ENCODE data around the gene DHRS13. TPM values are rescaled to one million over a fixed set of nuclear protein-coding genes. Genes with fewer than 3 reads are reported as not detected.
"Not testable (repeated sequence)": the region's sequence is repeated elsewhere in the genome, so short reads cannot be mapped to it uniquely, and the experiment has no call there.

Gene DHRS13
- polyA plus RNA-seq, 3 donors = 3.7 to 4.5 (median 3.8) TPM

- Histone ChIP-seq H3K4me1 (ENCODE audit: control insufficient read depth in 1 of 2, insufficient read depth in 2 of 2, low read length in 2 of 2) (no peaks in the 10 kb centered on the region), H3K4me3 (replicated peaks in 1 of 3; ENCODE audit: low read depth in 2 of 3, low read length in 3 of 3) (no peak overlapping the region), H3K9me3 (replicated peaks in 1 of 2; ENCODE audit: control insufficient read depth in 1 of 2, insufficient read depth in 1 of 2, low read length in 2 of 2) (no peaks in the 10 kb centered on the region), H3K27ac (ENCODE audit: low read depth in 1 of 2, low read length in 2 of 2) (no peak overlapping the region), H4K20me1 (ENCODE audit: insufficient read depth, low read length) (peaks cover 51% of the 10 kb centered on the region), H3K9ac (ENCODE audit: insufficient read depth, low read length, poor library complexity, severe bottlenecking) (no peak overlapping the region), H3K79me2 (ENCODE audit: insufficient read depth, low read length) (no peaks in the 10 kb centered on the region), H3K36me3 (replicated peaks in 1 of 2; ENCODE audit: control insufficient read depth in 1 of 2, insufficient read depth in 2 of 2, low read length in 2 of 2) (peaks cover 54 to 62% of the 10 kb centered on the region in 2 donors), H2AFZ (ENCODE audit: insufficient read depth, low read depth, low read length, poor library complexity, severe bottlenecking) (no peak overlapping the region), H3K27me3 (ENCODE audit: control insufficient read depth in 2 of 2, insufficient read depth in 2 of 2, low read length in 2 of 2) (no peaks in the 10 kb centered on the region), H3K4me2 (replicated peaks; ENCODE audit: extremely low read depth, low read length, poor library complexity, severe bottlenecking) (no peak overlapping the region)
- Mint-ChIP-seq H3K36me3 (peaks cover 57% of the 10 kb centered on the region in 2 donors), H3K27me3 (ENCODE audit: low read depth in 3 of 3) (no peaks in the 10 kb centered on the region), H3K4me3 (no peak overlapping the region), H3K27ac (peak overlapping the region in 2 of 7 donors; percentile 14 to 68), H3K9me3 (peaks cover 0 to 2% (median 0%) of the 10 kb centered on the region in 7 donors), H3K4me1 (no peaks in the 10 kb centered on the region)
- intact Hi-C loops (cut with micrococcal nuclease) = no loop called here
- DNase-seq = no peak
- TF ChIP-seq CTCF (IDR thresholded peaks at IDR 0.05) = no peak
- 100% methylated on average over 2 of the region's 4 CpGs for WGBS (ENCODE audit: insufficient coverage)
Observed at GRCh38 chr17:28878981-28879380, 23.9 kb downstream of the DHRS13 start.

GRCh38 chr17:28878158-28878910 lies 24.5 kb downstream of the DHRS13 start:
- peak overlapping the region in 1 of 7 donors; percentile 46 for H3K27ac Mint-ChIP-seq
- TF ChIP-seq CTCF (IDR thresholded peaks at IDR 0.05) = no peak
- WGBS (ENCODE audit: insufficient coverage) = no CpG with 5 or more reads among the region's 2 CpGs
- intact Hi-C loops (cut with micrococcal nuclease) = no loop called here
- no peak for DNase-seq
- Histone ChIP-seq H3K4me3 (replicated peaks in 1 of 3; ENCODE audit: low read depth in 2 of 3, low read length in 3 of 3) (no peak overlapping the region), H3K79me2 (ENCODE audit: insufficient read depth, low read length) (no peaks in the 10 kb centered on the region), H3K4me2 (replicated peaks; ENCODE audit: extremely low read depth, low read length, poor library complexity, severe bottlenecking) (no peak overlapping the region), H3K27me3 (ENCODE audit: control insufficient read depth in 2 of 2, insufficient read depth in 2 of 2, low read length in 2 of 2) (no peaks in the 10 kb centered on the region), H3K27ac (ENCODE audit: low read depth in 1 of 2, low read length in 2 of 2) (no peak overlapping the region), H3K36me3 (replicated peaks in 1 of 2; ENCODE audit: control insufficient read depth in 1 of 2, insufficient read depth in 2 of 2, low read length in 2 of 2) (peaks cover 47 to 56% of the 10 kb centered on the region in 2 donors), H4K20me1 (ENCODE audit: insufficient read depth, low read length) (peaks cover 45% of the 10 kb centered on the region), H3K4me1 (ENCODE audit: control insufficient read depth in 1 of 2, insufficient read depth in 2 of 2, low read length in 2 of 2) (no peaks in the 10 kb centered on the region), H3K9me3 (replicated peaks in 1 of 2; ENCODE audit: control insufficient read depth in 1 of 2, insufficient read depth in 1 of 2, low read length in 2 of 2) (no peaks in the 10 kb centered on the region), H2AFZ (ENCODE audit: insufficient read depth, low read depth, low read length, poor library complexity, severe bottlenecking) (no peak overlapping the region), H3K9ac (ENCODE audit: insufficient read depth, low read length, poor library complexity, severe bottlenecking) (no peak overlapping the region)
- H3K4me1 Mint-ChIP-seq = no peaks in the 10 kb centered on the region
- peaks cover 0 to 2% (median 0%) of the 10 kb centered on the region in 3 donors for H3K27me3 Mint-ChIP-seq (ENCODE audit: low read depth in 3 of 3)
- H3K36me3 Mint-ChIP-seq = peaks cover 52% of the 10 kb centered on the region in 2 donors
- H3K9me3 Mint-ChIP-seq = peaks cover 0 to 2% (median 0%) of the 10 kb centered on the region in 7 donors
- no peak overlapping the region for H3K4me3 Mint-ChIP-seq

GRCh38 chr17:28877150-28877711 lies 25.6 kb downstream of the DHRS13 start:
- H3K36me3 Mint-ChIP-seq = peaks cover 41% of the 10 kb centered on the region in 2 donors
- H3K27ac ChIP-seq (ENCODE audit: low read depth in 1 of 2, low read length in 2 of 2); H3K27me3 Mint-ChIP-seq (ENCODE audit: low read depth in 3 of 3); H3K9me3 ChIP-seq (replicated peaks in 1 of 2; ENCODE audit: control insufficient read depth in 1 of 2, insufficient read depth in 1 of 2, low read length in 2 of 2); H3K79me2 ChIP-seq (ENCODE audit: insufficient read depth, low read length); H2AFZ ChIP-seq (ENCODE audit: insufficient read depth, low read depth, low read length, poor library complexity, severe bottlenecking); H3K27me3 ChIP-seq (ENCODE audit: control insufficient read depth in 2 of 2, insufficient read depth in 2 of 2, low read length in 2 of 2); H3K4me1 Mint-ChIP-seq; H3K4me1 ChIP-seq (ENCODE audit: control insufficient read depth in 1 of 2, insufficient read depth in 2 of 2, low read length in 2 of 2); intact Hi-C loops (cut with micrococcal nuclease); H3K4me3 Mint-ChIP-seq; DNase-seq; H3K4me3 ChIP-seq (replicated peaks in 1 of 3; ENCODE audit: low read depth in 2 of 3, low read length in 3 of 3); H3K9me3 Mint-ChIP-seq; H3K9ac ChIP-seq (ENCODE audit: insufficient read depth, low read length, poor library complexity, severe bottlenecking); H3K4me2 ChIP-seq (replicated peaks; ENCODE audit: extremely low read depth, low read length, poor library complexity, severe bottlenecking): not testable (repeated sequence)
- H3K27ac Mint-ChIP-seq = peak overlapping the region in 3 of 7 donors; percentile 27 to 59 (median 49)
- WGBS (ENCODE audit: insufficient coverage) = 100% methylated on average over 1 of the region's 6 CpGs
- peaks cover 34% of the 10 kb centered on the region for H4K20me1 ChIP-seq (ENCODE audit: insufficient read depth, low read length)
- peaks cover 36 to 45% of the 10 kb centered on the region in 2 donors for H3K36me3 ChIP-seq (replicated peaks in 1 of 2; ENCODE audit: control insufficient read depth in 1 of 2, insufficient read depth in 2 of 2, low read length in 2 of 2)
